PFSK-1 (cell line): ENCODE measurements around the gene RBM20.

Experiments
- FOXP2 ChIP-seq: optimal IDR thresholded peaks from 2 replicates; pipeline ENCODE3; 2011; ENCODE audit warnings: borderline replicate concordance, control low read depth, inconsistent platforms; ENCODE audit not compliant: insufficient read depth; ENCODE audit errors: extremely low read length, extremely low read depth
- POLR2AphosphoS5 ChIP-seq: IDR thresholded peaks from 2 replicates; pipeline ENCODE4 v1.6.1; 2012; ENCODE audit warnings: low read depth, mild to moderate bottlenecking, control low read depth, low read length, moderate library complexity
- SIN3A ChIP-seq: IDR thresholded peaks from 2 replicates; pipeline ENCODE4 v1.6.1; 2012; ENCODE audit warnings: mild to moderate bottlenecking, low read length, moderate library complexity, borderline replicate concordance; ENCODE audit not compliant: insufficient read depth
- TF ChIP-seq, protein P1 (sequence below), 2 experiments: IDR thresholded peaks; 2 replicates each; pipeline versions ENCODE4 v1.6.1 to v1.8.0; 2011 to 2012; ENCODE audit warnings: low read depth in 2 of 2, low read length in 2 of 2, control low read depth in 1 of 2, inconsistent platforms in 1 of 2, mild to moderate bottlenecking in 1 of 2, moderate library complexity in 1 of 2; ENCODE audit not compliant: insufficient read depth in 1 of 2

DNA sequence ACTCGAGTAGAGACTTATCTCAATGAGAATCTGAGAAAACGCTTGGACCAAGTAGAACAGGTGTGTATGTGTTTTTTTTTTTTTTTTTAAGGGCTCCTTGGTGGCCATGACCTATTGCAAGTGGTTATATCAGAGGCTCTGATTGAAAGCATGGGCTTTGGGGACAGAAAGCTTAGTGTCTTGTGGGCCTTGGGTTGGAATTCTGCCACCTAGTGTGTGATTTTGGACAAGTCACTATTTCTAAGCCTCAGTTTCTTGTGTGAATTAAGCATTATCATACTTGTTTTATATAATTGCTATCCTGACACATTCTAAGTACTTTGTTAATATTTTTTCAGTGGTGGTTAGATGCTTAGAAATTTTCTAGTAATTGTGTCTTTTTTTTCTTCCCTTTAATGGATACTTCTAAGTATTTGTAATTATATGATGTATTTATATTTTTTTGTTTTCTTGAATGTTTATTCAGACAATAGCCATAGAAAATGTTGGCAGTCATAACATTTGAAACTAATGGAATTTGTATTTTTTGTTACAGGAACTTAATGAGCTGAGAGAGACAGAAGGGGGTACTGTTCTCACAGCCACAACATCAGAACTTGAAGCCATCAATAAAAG, 43.5 kb upstream of the RBM20 start:
- TF ChIP-seq, protein P1, sequence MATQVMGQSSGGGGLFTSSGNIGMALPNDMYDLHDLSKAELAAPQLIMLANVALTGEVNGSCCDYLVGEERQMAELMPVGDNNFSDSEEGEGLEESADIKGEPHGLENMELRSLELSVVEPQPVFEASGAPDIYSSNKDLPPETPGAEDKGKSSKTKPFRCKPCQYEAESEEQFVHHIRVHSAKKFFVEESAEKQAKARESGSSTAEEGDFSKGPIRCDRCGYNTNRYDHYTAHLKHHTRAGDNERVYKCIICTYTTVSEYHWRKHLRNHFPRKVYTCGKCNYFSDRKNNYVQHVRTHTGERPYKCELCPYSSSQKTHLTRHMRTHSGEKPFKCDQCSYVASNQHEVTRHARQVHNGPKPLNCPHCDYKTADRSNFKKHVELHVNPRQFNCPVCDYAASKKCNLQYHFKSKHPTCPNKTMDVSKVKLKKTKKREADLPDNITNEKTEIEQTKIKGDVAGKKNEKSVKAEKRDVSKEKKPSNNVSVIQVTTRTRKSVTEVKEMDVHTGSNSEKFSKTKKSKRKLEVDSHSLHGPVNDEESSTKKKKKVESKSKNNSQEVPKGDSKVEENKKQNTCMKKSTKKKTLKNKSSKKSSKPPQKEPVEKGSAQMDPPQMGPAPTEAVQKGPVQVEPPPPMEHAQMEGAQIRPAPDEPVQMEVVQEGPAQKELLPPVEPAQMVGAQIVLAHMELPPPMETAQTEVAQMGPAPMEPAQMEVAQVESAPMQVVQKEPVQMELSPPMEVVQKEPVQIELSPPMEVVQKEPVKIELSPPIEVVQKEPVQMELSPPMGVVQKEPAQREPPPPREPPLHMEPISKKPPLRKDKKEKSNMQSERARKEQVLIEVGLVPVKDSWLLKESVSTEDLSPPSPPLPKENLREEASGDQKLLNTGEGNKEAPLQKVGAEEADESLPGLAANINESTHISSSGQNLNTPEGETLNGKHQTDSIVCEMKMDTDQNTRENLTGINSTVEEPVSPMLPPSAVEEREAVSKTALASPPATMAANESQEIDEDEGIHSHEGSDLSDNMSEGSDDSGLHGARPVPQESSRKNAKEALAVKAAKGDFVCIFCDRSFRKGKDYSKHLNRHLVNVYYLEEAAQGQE (IDR thresholded peaks at IDR 0.05; ENCODE audit: insufficient read depth in 1 of 2, low read depth in 2 of 2, low read length in 2 of 2) = no peak
- TF ChIP-seq POLR2AphosphoS5 (no peak), SIN3A (no peak), FOXP2 (no peak)
